ENCODE measurements around the gene DSCAM. TPM values are rescaled to one million over a fixed set of nuclear protein-coding genes. Genes with fewer than 3 reads are reported as not detected.

The DSCAM gene
- total RNA-seq, 1 donor from 2014 or later: not detected

- intact Hi-C loops (cut with DNase I): no loop called here
- DNase-seq (ENCODE audit: low spot score): no peak
Observed at GRCh38 chr21:39968010-39968409, 878.9 kb downstream of the DSCAM start.

DNA sequence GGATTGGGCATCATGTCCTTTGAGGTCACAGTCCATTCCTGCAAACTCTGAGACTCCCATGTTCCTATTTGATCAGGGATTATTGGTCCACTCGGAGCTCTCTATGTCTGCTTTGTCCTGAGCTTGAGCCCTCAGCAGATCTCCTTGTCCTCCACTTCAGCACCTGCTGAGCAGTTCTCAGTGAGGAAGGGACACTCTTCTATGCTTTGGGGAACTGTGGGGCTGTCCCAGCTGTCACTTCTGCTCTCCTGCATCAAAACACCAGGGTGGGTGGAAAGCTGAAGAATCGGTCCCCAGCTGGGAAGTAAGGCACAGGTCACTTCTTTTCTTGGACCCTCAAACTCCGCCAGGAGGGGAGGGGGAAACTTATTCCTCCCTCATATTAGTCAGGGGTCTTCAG lies 880.2 kb downstream of the DSCAM start:
- intact Hi-C loops (cut with DNase I): no loop called here
- DNase-seq (ENCODE audit: low spot score): no peak

- intact Hi-C loops (cut with DNase I): no loop called here
- no peak for DNase-seq (ENCODE audit: low spot score)
Observed at GRCh38 chr21:39965026-39965425, 881.9 kb downstream of the DSCAM start.

DNA sequence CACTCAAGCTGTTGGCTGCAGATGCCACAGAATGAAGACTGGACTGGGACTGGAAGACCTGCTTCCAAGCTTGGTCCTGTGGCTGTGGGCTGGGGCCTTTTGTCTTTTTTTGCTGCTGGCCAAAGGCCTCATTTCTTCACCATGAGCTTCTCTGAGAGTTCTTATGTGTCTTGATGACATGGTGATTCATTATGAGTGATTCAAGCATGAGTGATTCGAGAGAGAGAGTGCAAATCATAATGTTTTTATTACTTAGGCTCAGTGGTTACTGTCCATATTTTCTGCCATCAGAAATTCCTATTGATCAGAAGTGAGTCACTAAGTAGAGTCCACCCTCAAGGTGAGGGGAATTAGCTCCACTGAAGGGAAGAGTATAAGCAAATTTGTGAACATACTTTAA lies 885.7 kb downstream of the DSCAM start:
- DNase-seq (ENCODE audit: low spot score): no peak
- intact Hi-C loops (cut with DNase I): no loop called here

Small RNAs within 50 kb of the gene (microRNA-seq; reads per million reads assigned to microRNA genes)
- gene MIR4760: not detected
